ENCODE results near the gene SLC31A2.

The SLC31A2 gene

DNA sequence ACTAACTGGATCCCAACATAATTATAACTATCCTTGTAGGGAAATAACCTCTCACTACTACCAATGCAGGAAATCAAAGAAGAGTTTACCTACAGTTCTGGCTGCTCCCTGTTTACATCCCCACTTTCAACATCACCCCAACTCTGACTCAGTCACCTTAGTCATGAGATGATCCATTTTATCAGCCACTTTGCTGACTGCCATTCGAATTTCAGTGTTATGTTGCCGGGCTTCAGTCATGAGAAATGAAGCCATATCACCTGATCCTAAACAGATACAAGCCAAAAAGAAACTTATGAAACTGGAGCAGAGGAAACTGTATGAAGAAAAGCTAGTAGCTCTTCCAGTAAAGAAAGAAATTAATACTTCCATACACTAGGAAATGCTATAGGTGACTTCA is 33.7 kb downstream of the SLC31A2 start:
- Histone ChIP-seq H3K36me3 (ENCODE audit: control insufficient read depth in 1 of 2, insufficient read depth in 2 of 2, low read length in 2 of 2) (peaks cover 61 to 82% of the 10 kb centered on the region in 2 donors), H3K27ac (ENCODE audit: low read depth, low read length) (no peak overlapping the region), H3K9me3 (ENCODE audit: control insufficient read depth in 1 of 2, low read length in 2 of 2) (no peaks in the 10 kb centered on the region)

DNA sequence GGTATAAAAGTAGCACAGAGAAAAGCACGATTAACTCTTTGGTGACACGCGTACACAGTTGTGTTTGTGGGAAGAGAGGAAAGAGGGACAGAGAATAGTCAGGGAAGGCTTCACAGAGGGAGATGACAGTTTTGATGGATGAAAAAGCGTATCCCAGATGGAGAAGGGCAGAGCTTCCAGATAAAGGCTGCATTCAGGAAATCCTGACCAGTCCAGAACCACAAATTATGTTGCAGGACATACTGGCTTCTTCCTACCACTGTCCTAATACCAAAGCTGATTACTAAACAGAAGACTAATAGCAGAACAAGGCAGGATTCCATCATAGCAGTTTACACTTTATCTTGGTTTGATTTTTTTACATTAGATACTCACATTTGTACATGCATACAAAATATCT is 34.5 kb downstream of the SLC31A2 start:
- no peak overlapping the region for H3K9ac ChIP-seq (ENCODE audit: low read depth in 1 of 2, low read length in 2 of 2)
- H3K27me3 ChIP-seq (ENCODE audit: control insufficient read depth in 1 of 2, insufficient read depth in 2 of 2, low read length in 2 of 2): no peaks in the 10 kb centered on the region
- no peak overlapping the region for H3K27ac ChIP-seq (ENCODE audit: low read depth, low read length)
- H3K4me1 ChIP-seq (ENCODE audit: control insufficient read depth in 1 of 2, insufficient read depth in 2 of 2, low read length in 2 of 2): peaks cover 0 to 2% of the 10 kb centered on the region in 2 donors
- no peak overlapping the region for H3K4me3 ChIP-seq (ENCODE audit: low read depth in 1 of 2, low read length in 2 of 2)
- H3K9me3 ChIP-seq (ENCODE audit: control insufficient read depth in 1 of 2, low read length in 2 of 2): no peaks in the 10 kb centered on the region
- peaks cover 64 to 87% of the 10 kb centered on the region in 2 donors for H3K36me3 ChIP-seq (ENCODE audit: control insufficient read depth in 1 of 2, insufficient read depth in 2 of 2, low read length in 2 of 2)

More for the DNA sequence above, 33.7 kb downstream of the SLC31A2 start:
- Histone ChIP-seq H3K9ac (ENCODE audit: low read depth in 1 of 2, low read length in 2 of 2) (no peak overlapping the region), H3K4me1 (ENCODE audit: control insufficient read depth in 1 of 2, insufficient read depth in 2 of 2, low read length in 2 of 2) (peaks cover 0 to 4% of the 10 kb centered on the region in 2 donors), H3K4me3 (ENCODE audit: low read depth in 1 of 2, low read length in 2 of 2) (no peak overlapping the region), H3K27me3 (ENCODE audit: control insufficient read depth in 1 of 2, insufficient read depth in 2 of 2, low read length in 2 of 2) (no peaks in the 10 kb centered on the region)

GRCh38 chr9:113186137-113186755 is 35.4 kb downstream of the SLC31A2 start:
- Histone ChIP-seq H3K9me3 (ENCODE audit: control insufficient read depth in 1 of 2, low read length in 2 of 2) (no peaks in the 10 kb centered on the region), H3K27me3 (ENCODE audit: control insufficient read depth in 1 of 2, insufficient read depth in 2 of 2, low read length in 2 of 2) (no peaks in the 10 kb centered on the region), H3K36me3 (ENCODE audit: control insufficient read depth in 1 of 2, insufficient read depth in 2 of 2, low read length in 2 of 2) (peaks cover 61 to 86% of the 10 kb centered on the region in 2 donors), H3K4me1 (ENCODE audit: control insufficient read depth in 1 of 2, insufficient read depth in 2 of 2, low read length in 2 of 2) (no peaks in the 10 kb centered on the region), H3K9ac (ENCODE audit: low read depth in 1 of 2, low read length in 2 of 2) (no peak overlapping the region), H3K4me3 (ENCODE audit: low read depth in 1 of 2, low read length in 2 of 2) (no peak overlapping the region), H3K27ac (ENCODE audit: low read depth, low read length) (no peak overlapping the region)

DNA sequence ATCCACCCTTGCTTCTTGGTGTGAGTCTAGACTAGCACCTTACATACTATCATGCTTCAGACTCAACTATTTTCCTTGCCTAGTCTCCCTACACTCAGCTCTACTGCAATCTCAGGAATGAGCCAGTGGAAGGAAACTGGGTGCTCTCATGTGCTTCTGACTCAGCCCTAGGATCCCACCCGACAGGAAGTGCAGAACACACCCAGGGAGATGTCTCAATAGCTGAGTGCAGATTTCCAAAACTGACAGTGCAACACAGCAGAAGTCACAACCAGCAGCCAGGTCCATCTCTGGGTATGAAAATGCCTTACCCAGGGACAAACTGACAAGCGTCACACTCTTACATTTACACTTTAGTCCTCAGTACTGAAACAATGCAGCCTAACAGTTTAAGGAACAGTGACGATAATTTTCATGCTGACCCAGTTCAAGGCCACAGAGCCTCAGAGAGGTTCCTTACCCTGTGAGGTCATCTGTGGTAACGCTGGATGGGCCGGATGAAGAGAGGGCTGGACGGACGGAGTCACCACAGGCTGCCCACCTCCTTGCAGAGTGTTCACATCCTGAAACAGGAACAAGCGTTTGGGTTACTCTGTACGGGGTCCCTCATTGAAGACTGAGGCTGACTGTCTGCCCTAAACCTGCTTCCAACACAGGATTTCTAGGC is 37.3 kb downstream of the SLC31A2 start:
- Histone ChIP-seq H3K27me3 (ENCODE audit: control insufficient read depth in 1 of 2, insufficient read depth in 2 of 2, low read length in 2 of 2) (no peaks in the 10 kb centered on the region), H3K36me3 (ENCODE audit: control insufficient read depth in 1 of 2, insufficient read depth in 2 of 2, low read length in 2 of 2) (peaks cover 44 to 73% of the 10 kb centered on the region in 2 donors), H3K9ac (ENCODE audit: low read depth in 1 of 2, low read length in 2 of 2) (no peak overlapping the region), H3K9me3 (ENCODE audit: control insufficient read depth in 1 of 2, low read length in 2 of 2) (no peaks in the 10 kb centered on the region), H3K4me1 (ENCODE audit: control insufficient read depth in 1 of 2, insufficient read depth in 2 of 2, low read length in 2 of 2) (no peaks in the 10 kb centered on the region), H3K27ac (ENCODE audit: low read depth, low read length) (no peak overlapping the region), H3K4me3 (ENCODE audit: low read depth in 1 of 2, low read length in 2 of 2) (no peak overlapping the region)

GRCh38 chr9:113192455-113192854 is 41.6 kb downstream of the SLC31A2 start:
- Histone ChIP-seq H3K36me3 (ENCODE audit: control insufficient read depth in 1 of 2, insufficient read depth in 2 of 2, low read length in 2 of 2) (peaks cover 25 to 53% of the 10 kb centered on the region in 2 donors), H3K27me3 (ENCODE audit: control insufficient read depth in 1 of 2, insufficient read depth in 2 of 2, low read length in 2 of 2) (no peaks in the 10 kb centered on the region), H3K27ac (ENCODE audit: low read depth, low read length) (no peak overlapping the region), H3K9ac (ENCODE audit: low read depth in 1 of 2, low read length in 2 of 2) (no peak overlapping the region), H3K4me3 (ENCODE audit: low read depth in 1 of 2, low read length in 2 of 2) (no peak overlapping the region), H3K4me1 (ENCODE audit: control insufficient read depth in 1 of 2, insufficient read depth in 2 of 2, low read length in 2 of 2) (no peaks in the 10 kb centered on the region), H3K9me3 (ENCODE audit: control insufficient read depth in 1 of 2, low read length in 2 of 2) (no peaks in the 10 kb centered on the region)

DNA sequence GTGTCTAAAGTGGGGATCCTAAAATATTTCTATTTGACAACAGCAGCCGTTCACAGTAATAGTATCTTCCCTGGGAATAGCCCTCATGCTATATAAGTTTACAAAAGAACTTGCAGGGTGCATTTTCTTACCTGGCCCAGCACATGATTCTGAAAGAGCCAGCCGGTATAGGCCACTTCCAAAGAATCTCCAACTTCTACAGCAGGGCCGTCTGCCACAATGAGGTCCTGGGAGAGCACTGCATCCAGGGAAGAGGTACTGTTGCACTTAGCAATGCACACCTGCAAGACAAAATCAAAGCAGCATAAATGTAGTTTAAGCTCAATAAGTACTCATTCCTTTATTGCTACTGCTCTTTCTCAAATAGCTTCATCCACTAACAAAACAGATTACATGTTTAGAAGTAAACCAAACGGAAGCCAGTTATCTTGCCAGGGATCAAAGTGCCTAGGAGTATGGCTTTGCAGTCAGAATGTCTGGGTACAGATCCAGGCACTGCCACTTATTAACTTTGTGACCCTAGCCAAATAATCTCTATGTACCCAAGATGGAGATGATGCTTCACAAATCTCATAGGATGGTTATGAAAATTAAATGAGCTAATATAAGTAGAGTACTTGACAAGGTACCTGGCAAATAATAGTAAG is 49.0 kb downstream of the SLC31A2 start:
- no peaks in the 10 kb centered on the region for H3K9me3 ChIP-seq (ENCODE audit: control insufficient read depth in 1 of 2, low read length in 2 of 2)
- H3K36me3 ChIP-seq (ENCODE audit: control insufficient read depth in 1 of 2, insufficient read depth in 2 of 2, low read length in 2 of 2): peaks cover 33 to 64% of the 10 kb centered on the region in 2 donors
- no peaks in the 10 kb centered on the region for H3K27me3 ChIP-seq (ENCODE audit: control insufficient read depth in 1 of 2, insufficient read depth in 2 of 2, low read length in 2 of 2)
- no peak overlapping the region for H3K27ac ChIP-seq (ENCODE audit: low read depth, low read length)
- H3K9ac ChIP-seq (ENCODE audit: low read depth in 1 of 2, low read length in 2 of 2): no peak overlapping the region
- H3K4me1 ChIP-seq (ENCODE audit: control insufficient read depth in 1 of 2, insufficient read depth in 2 of 2, low read length in 2 of 2): no peaks in the 10 kb centered on the region
- no peak overlapping the region for H3K4me3 ChIP-seq (ENCODE audit: low read depth in 1 of 2, low read length in 2 of 2)

DNA sequence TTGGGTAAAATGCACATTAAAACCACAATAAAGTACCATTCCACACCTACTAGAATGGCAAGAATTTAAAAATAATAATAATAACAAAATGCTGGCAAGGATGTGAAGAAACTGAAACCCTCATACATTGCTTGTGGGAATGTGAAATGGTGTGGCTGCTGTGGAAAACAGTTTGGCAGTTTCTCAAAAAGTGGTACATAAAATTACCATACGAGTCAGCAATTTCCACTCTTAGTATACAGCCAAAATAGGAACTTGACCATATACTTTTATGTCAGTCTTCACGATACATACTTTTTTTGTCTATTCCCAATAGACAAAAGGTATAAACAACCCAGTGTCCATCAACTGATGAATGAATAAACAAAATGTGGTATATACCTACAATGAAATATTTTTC is 54.6 kb downstream of the SLC31A2 start:
- H3K27ac ChIP-seq (ENCODE audit: low read depth, low read length): no peak overlapping the region
- no peaks in the 10 kb centered on the region for H3K27me3 ChIP-seq (ENCODE audit: control insufficient read depth in 1 of 2, insufficient read depth in 2 of 2, low read length in 2 of 2)
- no peaks in the 10 kb centered on the region for H3K4me1 ChIP-seq (ENCODE audit: control insufficient read depth in 1 of 2, insufficient read depth in 2 of 2, low read length in 2 of 2)
- no peaks in the 10 kb centered on the region for H3K9me3 ChIP-seq (ENCODE audit: control insufficient read depth in 1 of 2, low read length in 2 of 2)
- no peak overlapping the region for H3K4me3 ChIP-seq (ENCODE audit: low read depth in 1 of 2, low read length in 2 of 2)
- H3K36me3 ChIP-seq (ENCODE audit: control insufficient read depth in 1 of 2, insufficient read depth in 2 of 2, low read length in 2 of 2): peaks cover 16 to 59% of the 10 kb centered on the region in 2 donors
- no peak overlapping the region for H3K9ac ChIP-seq (ENCODE audit: low read depth in 1 of 2, low read length in 2 of 2)

DNA sequence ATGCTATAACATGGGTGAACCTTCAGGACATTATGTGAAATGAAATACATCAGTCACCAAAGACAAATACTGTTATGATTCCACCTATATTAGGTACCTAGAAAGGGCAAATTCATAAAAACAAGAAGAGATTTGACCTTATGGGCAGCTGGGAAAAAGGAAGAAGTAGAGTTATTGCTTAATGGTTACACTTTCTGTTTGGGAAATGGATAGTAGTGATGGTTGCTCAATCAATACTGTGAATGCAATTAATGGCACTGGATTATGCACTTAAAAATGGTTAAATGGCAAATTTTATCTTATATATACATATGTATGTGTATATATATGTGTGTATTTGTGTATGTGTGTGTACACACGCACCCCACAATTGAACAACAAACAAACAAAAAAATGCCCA is 55.1 kb downstream of the SLC31A2 start:
- Histone ChIP-seq H3K4me3 (ENCODE audit: low read depth in 1 of 2, low read length in 2 of 2) (no peak overlapping the region), H3K4me1 (ENCODE audit: control insufficient read depth in 1 of 2, insufficient read depth in 2 of 2, low read length in 2 of 2) (no peaks in the 10 kb centered on the region), H3K27me3 (ENCODE audit: control insufficient read depth in 1 of 2, insufficient read depth in 2 of 2, low read length in 2 of 2) (no peaks in the 10 kb centered on the region), H3K9me3 (ENCODE audit: control insufficient read depth in 1 of 2, low read length in 2 of 2) (no peaks in the 10 kb centered on the region), H3K27ac (ENCODE audit: low read depth, low read length) (no peak overlapping the region), H3K36me3 (ENCODE audit: control insufficient read depth in 1 of 2, insufficient read depth in 2 of 2, low read length in 2 of 2) (peaks cover 16 to 63% of the 10 kb centered on the region in 2 donors), H3K9ac (ENCODE audit: low read depth in 1 of 2, low read length in 2 of 2) (no peak overlapping the region)

GRCh38 chr9:113210815-113211214 is 60.0 kb downstream of the SLC31A2 start:
- H3K4me1 ChIP-seq (ENCODE audit: control insufficient read depth in 1 of 2, insufficient read depth in 2 of 2, low read length in 2 of 2): peaks cover 7 to 9% of the 10 kb centered on the region in 2 donors
- H3K27ac ChIP-seq (ENCODE audit: low read depth, low read length): no peak overlapping the region
- H3K9ac ChIP-seq (ENCODE audit: low read depth in 1 of 2, low read length in 2 of 2): no peak overlapping the region
- no peaks in the 10 kb centered on the region for H3K9me3 ChIP-seq (ENCODE audit: control insufficient read depth in 1 of 2, low read length in 2 of 2)
- no peaks in the 10 kb centered on the region for H3K27me3 ChIP-seq (ENCODE audit: control insufficient read depth in 1 of 2, insufficient read depth in 2 of 2, low read length in 2 of 2)
- H3K4me3 ChIP-seq (ENCODE audit: low read depth in 1 of 2, low read length in 2 of 2): no peak overlapping the region
- peaks cover 5 to 47% of the 10 kb centered on the region in 2 donors for H3K36me3 ChIP-seq (ENCODE audit: control insufficient read depth in 1 of 2, insufficient read depth in 2 of 2, low read length in 2 of 2)
